Mucosa of descending colon (tissue), 3 donors: ENCODE results near the gene COL23A1. TPM values are rescaled to one million over a fixed set of nuclear protein-coding genes. Genes with fewer than 3 reads are reported as not detected.

Experiments
- ATAC-seq: fragments of 200-7000 bp; cut with Tn5 transposase; one replicate; pipeline ENCODE4 v1.9.1; 2020; ENCODE audit warnings: mild to moderate bottlenecking, moderate library complexity
- DNase-seq, 3 donors: peaks; one replicate each; pipeline ENCODE4 v3.0.0-alpha.2; 2020
- H3K36me3 ChIP-seq: fragments of 200-600 bp; one replicate; pipeline ENCODE4 v1.8.0; 2021; ENCODE audit warnings: low read depth, mild to moderate bottlenecking
- H3K4me1 ChIP-seq: fragments of 200-600 bp; one replicate; pipeline ENCODE4 v1.8.0; 2021; ENCODE audit warnings: low read depth, mild to moderate bottlenecking
- H3K4me3 ChIP-seq: fragments of 200-600 bp; one replicate; pipeline ENCODE4 v1.8.0; 2021; ENCODE audit warnings: mild to moderate bottlenecking
- H3K9me3 ChIP-seq: fragments of 200-600 bp; one replicate; pipeline ENCODE4 v1.8.0; 2021; ENCODE audit warnings: mild to moderate bottlenecking
- intact Hi-C, 2 donors: fragments of 100-400 bp; cut with DNase I in 1 of 2; cut with micrococcal nuclease in 1 of 2; formaldehyde crosslinking; loops; one replicate each; pipeline versions ENCODE4 v1.11.0 to v1.11.1; 2022; cut with DNase I, micrococcal nuclease
- total RNA-seq, 3 donors: library from RNA; stranded (reverse); fragmentation: NEBNext Ultra II Directional in 2 of 3; extraction: Animal tissue kit (Norgen Biotek cat#: 25700) in 2 of 3; gene quantifications; one replicate each; pipeline versions ENCODE4 v1.2.1 to v1.2.4, GENCODE V29; 2021 to 2023
- TF ChIP-seq, protein P1 (sequence below): fragments of 200-600 bp; IDR thresholded peaks from one replicate; pipeline ENCODE4 v1.8.0; 2022; ENCODE audit warnings: antibody characterized with exemption, mild to moderate bottlenecking
- donor health status: DM: no; HTN: no; CAD: no; lungs with moderate emphysema.
- donor health status: DM: no; HTN: no; CAD: no.
- donor health status: DM: no; HTN: yes; CAD: no.

The COL23A1 gene
- total RNA-seq, 3 donors from 2014 or later, result 0.17 to 2.7 (median 0.43) TPM

DNA sequence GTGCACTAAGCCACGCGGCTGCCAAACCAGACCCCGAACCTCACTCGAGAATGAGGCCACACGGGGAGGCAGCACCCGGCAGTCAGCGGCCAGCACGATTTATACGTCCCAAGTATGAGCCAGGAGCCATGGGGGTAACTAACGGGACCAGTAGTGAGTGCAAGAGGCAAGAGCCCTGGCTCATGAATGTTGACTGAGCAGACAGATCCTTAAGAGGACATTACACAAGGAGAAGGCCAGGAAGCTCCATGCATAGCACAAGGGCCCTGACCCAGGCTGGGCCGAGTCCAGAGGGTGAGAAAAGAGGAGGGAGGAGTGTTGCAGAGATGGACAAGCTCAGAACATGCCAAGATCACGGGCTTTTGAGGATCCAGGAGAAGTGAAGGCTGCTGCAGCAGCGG, 299.0 kb downstream of the COL23A1 start:
- ATAC-seq (no peak), DNase-seq (peak in 1 of 3 donors; percentile 34)
- Histone ChIP-seq H3K36me3 (no peaks in the 10 kb centered on the region), H3K4me3 (no peak overlapping the region), H3K4me1 (no peaks in the 10 kb centered on the region), H3K9me3 (no peaks in the 10 kb centered on the region)
- intact Hi-C loops, result no loop called here
- TF ChIP-seq, protein P1, sequence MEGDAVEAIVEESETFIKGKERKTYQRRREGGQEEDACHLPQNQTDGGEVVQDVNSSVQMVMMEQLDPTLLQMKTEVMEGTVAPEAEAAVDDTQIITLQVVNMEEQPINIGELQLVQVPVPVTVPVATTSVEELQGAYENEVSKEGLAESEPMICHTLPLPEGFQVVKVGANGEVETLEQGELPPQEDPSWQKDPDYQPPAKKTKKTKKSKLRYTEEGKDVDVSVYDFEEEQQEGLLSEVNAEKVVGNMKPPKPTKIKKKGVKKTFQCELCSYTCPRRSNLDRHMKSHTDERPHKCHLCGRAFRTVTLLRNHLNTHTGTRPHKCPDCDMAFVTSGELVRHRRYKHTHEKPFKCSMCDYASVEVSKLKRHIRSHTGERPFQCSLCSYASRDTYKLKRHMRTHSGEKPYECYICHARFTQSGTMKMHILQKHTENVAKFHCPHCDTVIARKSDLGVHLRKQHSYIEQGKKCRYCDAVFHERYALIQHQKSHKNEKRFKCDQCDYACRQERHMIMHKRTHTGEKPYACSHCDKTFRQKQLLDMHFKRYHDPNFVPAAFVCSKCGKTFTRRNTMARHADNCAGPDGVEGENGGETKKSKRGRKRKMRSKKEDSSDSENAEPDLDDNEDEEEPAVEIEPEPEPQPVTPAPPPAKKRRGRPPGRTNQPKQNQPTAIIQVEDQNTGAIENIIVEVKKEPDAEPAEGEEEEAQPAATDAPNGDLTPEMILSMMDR, result no peak

DNA sequence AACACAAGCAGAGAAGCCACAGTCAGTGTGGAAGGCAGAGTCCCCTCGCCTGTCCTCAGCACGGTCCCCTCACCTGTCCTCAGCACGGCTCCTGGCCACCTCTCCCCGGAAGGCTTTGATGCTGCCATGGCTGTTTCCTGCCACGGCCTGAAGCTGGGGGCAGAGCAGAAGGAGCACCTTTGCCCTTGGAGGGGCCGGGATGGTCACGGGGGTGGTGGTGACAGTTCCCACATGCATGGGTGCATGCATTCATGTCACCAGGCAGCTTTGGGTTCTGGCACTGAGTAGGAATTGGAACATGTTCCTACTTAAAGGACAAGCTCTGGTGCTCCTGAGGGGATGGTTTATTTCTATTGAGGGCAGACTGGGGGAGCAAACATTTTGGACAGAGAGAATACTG, 299.8 kb downstream of the COL23A1 start:
- no peaks in the 10 kb centered on the region for H3K36me3 ChIP-seq
- no peak overlapping the region for H3K4me3 ChIP-seq
- ATAC-seq, result no peak
- TF ChIP-seq, protein P1, result no peak
- DNase-seq, result no peak
- no peaks in the 10 kb centered on the region for H3K9me3 ChIP-seq
- H3K4me1 ChIP-seq, result no peaks in the 10 kb centered on the region
- intact Hi-C loops, result no loop called here

DNA sequence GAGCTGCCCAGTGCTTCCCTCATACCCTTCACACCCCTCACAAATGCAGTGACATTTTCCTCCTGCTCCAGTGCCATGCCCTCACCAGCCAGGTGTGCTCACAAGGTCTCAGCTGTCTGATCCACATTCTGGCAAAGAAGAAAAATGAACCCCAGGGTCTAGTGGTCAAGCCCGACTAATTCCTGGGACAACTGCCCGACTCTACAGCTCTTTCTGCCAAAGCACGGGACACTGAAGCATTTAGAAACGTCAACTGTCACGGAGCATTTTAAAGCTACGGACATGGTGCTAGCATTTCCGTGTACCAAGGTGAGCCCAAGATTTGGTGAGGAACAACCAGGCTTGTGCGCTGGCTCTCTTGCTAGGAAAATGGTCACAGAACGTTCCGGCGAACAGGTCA, 300.8 kb downstream of the COL23A1 start:
- DNase-seq (peak in 1 of 3 donors; percentile 12), ATAC-seq (no peak)
- no peak overlapping the region for H3K4me3 ChIP-seq
- no peaks in the 10 kb centered on the region for H3K9me3 ChIP-seq
- TF ChIP-seq, protein P1, result no peak
- no peaks in the 10 kb centered on the region for H3K36me3 ChIP-seq
- H3K4me1 ChIP-seq, result no peaks in the 10 kb centered on the region
- intact Hi-C loops, result loop anchor here in 1 of 2 donors (10.0 kb wide), 1 partner anchor 265 kb away; no protein-coding TSS in a partner anchor

DNA sequence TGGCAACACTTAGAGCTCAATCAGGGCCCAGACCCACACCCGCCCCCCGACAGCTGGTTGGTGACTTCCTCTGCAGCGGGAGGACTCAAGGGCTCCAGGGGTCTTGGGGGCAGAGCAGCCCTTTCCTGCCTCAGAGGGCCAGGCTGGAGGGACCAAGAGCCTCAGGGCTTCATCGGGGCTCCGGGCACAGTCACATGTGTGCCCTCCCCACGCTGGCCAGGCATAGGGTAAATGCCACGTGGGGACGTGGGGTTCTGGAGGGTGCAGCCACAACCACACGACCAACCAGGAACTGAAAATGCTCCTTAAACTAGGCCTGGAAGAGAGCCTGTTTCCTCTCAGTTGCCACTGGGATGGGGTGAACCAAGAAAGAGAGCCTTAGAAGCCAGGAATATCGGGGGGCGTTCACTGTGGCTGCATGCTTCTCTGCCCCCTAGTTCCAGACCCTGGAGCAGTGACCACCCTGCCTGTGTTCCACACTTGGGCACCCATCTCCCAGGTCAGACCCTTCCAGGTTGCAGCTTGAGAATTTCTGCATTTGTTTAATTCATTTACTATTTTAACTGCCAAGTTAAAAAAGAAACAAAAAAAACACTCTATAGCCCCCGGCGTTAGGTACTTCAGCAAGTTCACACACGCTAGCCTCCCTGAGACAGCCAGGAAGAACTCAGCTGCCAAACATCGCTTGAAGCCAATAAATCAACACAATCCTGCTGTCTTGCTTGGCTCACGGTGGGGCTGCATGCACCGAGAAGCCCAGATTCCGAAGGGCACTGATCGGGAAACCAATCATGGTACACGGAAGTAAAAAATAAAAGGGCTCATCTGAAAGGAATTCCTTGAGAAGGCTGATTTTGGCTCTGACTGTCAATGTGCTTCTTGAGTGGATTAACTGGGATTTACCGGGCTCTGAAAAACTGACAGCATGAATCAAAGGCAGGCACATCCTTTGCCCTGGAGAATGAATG, 301.5 kb downstream of the COL23A1 start:
- no peaks in the 10 kb centered on the region for H3K4me1 ChIP-seq
- intact Hi-C loops, result loop anchor here in 1 of 2 donors (10.0 kb wide), 1 partner anchor 266 kb away; no protein-coding TSS in a partner anchor
- no peak overlapping the region for H3K4me3 ChIP-seq
- no peaks in the 10 kb centered on the region for H3K36me3 ChIP-seq
- H3K9me3 ChIP-seq, result peaks cover 6% of the 10 kb centered on the region
- peak in 2 of 3 donors; percentile 9 to 15 for DNase-seq
- no peak for ATAC-seq
- TF ChIP-seq, protein P1, result no peak

DNA sequence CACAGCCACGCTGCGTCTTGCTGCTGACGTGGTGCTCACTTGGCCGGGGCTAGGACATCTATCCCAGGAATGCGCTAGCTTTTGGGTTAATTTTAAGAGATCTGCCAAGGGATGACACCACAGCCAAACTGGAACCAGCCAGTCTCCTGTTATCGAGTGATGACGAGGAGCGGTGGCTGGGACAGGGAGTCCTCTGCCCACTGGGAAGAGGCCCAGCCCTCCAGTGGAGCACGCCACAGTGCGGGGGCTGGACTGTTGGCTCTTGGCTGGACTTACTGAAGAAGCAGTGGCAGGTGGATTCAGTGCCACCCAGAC, 302.4 kb downstream of the COL23A1 start:
- Histone ChIP-seq H3K4me1 (no peaks in the 10 kb centered on the region), H3K9me3 (peaks cover 10% of the 10 kb centered on the region), H3K4me3 (no peak overlapping the region), H3K36me3 (no peaks in the 10 kb centered on the region)
- DNase-seq (no peak), ATAC-seq (no peak)
- intact Hi-C loops, result loop anchor here in 1 of 2 donors (10.0 kb wide), 1 partner anchor 267 kb away; no protein-coding TSS in a partner anchor
- TF ChIP-seq, protein P1, result no peak
